Uterus (tissue), 2 donors: ENCODE results near the gene TPO.
"Not testable (repeated sequence)": the region's sequence is repeated elsewhere in the genome, so short reads cannot be mapped to it uniquely, and the experiment has no call there.

Experiments
- POLR2A ChIP-seq, 2 donors: fragments of 450-650 bp; IDR thresholded peaks; one replicate each; pipeline ENCODE4 v1.6.1; 2016; ENCODE audit warnings: antibody characterized with exemption in 2 of 2, mild to moderate bottlenecking in 1 of 2, moderate library complexity in 1 of 2
- TF ChIP-seq, protein P1 (sequence below), 4 experiments: fragments of 200-600 bp in 2 of 4; fragments of 450-650 bp in 2 of 4; sonication (generic) in 2 of 4; IDR thresholded peaks; one replicate each; pipeline ENCODE4 v1.5.1; 2016 to 2019; ENCODE audit warnings: antibody characterized with exemption in 4 of 4, mild to moderate bottlenecking in 2 of 4, moderate library complexity in 1 of 4

DNA sequence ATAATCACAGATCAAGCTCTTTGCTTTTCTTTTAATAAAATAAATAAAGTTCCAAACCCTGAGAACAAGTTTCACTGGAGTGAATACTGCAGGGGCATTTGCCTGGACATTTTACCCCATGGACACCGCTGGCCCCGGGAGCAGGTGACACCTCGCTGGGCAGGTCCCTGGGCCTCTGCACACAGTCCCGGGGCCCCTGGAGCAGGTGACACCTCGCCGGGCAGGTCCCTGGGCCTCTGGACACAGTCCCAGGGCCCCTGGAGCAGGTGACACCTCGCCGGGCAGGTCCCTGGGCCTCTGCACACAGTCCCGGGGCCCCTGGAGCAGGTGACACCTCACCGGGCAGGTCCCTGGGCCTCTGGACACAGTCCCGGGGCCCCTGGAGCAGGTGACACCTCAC, 1.6 kb downstream of the TPO start:
- TF ChIP-seq, protein P1, sequence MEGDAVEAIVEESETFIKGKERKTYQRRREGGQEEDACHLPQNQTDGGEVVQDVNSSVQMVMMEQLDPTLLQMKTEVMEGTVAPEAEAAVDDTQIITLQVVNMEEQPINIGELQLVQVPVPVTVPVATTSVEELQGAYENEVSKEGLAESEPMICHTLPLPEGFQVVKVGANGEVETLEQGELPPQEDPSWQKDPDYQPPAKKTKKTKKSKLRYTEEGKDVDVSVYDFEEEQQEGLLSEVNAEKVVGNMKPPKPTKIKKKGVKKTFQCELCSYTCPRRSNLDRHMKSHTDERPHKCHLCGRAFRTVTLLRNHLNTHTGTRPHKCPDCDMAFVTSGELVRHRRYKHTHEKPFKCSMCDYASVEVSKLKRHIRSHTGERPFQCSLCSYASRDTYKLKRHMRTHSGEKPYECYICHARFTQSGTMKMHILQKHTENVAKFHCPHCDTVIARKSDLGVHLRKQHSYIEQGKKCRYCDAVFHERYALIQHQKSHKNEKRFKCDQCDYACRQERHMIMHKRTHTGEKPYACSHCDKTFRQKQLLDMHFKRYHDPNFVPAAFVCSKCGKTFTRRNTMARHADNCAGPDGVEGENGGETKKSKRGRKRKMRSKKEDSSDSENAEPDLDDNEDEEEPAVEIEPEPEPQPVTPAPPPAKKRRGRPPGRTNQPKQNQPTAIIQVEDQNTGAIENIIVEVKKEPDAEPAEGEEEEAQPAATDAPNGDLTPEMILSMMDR (IDR thresholded peaks at IDR 0.05) = not testable (repeated sequence)
- TF ChIP-seq POLR2A (IDR thresholded peaks at IDR 0.05) = not testable (repeated sequence)
